CD4-positive, alpha-beta T cell treated with Interleukin-6 for 4 hours (primary cell): ENCODE results near the gene LCOR.

Source experiments
- DNase-seq: peaks from one replicate; pipeline ENCODE4 v3.0.0-alpha.2; 2020; ENCODE audit warnings: mixed read lengths

Gene LCOR

GRCh38 chr10:97037365-97038361 is 205.6 kb downstream of the LCOR start:
- peak; percentile 77 for DNase-seq

DNA sequence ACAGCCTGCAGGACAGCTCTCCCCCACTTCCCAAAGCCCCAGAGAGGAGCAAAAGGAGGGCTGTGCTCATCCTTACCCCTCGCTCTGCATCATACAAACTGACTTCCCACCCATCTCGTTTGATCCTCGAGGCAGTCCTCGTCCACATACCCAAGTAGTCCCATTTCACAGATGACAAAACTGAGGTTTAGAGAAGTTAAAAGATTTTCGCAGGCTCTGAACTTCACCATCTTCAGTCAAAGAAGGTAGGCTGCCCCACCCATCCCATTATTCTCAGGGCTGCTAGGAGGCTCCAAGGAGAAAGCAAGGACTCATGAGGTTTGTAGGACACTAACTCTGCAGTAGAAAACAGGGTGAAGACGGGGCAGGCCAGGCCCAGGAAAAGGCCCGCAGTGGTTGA is 206.6 kb downstream of the LCOR start:
- DNase-seq, result no peak

DNA sequence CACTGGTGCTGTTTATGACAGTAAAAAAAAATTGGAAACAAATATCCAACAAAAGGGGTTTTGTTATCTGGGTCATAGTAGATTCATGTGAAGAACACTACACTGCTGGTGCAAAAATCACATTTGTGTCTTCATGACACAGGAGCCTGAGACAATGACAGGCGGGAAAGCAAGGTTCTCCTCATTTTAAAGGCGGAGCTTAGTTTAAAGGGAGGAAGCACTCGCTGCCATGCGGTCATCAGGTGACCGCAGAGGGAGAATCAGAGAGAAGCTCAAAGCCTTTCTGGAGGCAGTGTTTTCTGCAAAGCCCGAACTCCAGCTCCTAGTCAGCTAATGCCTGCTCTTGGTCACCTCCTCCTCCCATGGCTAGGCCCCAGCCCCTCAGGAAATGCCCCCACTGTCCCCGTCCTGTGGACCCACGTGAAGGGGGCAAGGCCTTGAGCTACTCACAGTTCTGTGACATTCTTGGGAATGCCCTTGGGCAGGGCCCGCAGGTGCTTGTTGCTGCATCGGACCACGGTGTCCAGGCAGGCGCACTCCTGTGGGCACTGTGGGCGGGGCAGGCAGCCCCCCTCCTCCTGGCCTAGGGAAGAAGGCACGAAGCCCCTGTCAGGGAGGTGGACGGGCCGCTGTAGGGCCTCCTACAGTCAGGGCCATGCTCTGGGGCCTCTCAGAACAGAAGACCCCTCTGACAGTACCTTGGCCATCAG is 207.6 kb downstream of the LCOR start:
- no peak for DNase-seq

GRCh38 chr10:97040248-97040584 is 208.1 kb downstream of the LCOR start:
- DNase-seq, result no peak

DNA sequence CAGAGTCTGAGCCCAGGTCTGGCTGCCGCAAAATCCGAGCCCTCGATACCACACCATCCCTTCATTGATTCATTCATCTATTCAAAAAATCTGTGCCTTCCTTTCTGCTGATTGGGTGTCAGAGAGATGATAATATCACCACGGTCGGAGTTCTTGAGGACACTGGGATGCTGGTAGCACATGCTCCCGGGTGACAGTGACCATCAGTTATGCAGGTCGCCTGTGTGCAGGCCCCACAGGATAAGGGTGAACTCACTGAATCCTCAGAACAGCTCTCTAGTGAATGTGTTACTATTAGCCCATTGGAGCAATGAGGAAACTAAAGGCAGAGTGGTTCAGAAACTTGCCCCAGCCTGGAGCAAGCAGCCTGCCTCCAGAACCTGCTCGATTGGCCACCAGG is 208.6 kb downstream of the LCOR start:
- DNase-seq, result no peak

GRCh38 chr10:97042081-97042480 is 210.0 kb downstream of the LCOR start:
- DNase-seq, result no peak

DNA sequence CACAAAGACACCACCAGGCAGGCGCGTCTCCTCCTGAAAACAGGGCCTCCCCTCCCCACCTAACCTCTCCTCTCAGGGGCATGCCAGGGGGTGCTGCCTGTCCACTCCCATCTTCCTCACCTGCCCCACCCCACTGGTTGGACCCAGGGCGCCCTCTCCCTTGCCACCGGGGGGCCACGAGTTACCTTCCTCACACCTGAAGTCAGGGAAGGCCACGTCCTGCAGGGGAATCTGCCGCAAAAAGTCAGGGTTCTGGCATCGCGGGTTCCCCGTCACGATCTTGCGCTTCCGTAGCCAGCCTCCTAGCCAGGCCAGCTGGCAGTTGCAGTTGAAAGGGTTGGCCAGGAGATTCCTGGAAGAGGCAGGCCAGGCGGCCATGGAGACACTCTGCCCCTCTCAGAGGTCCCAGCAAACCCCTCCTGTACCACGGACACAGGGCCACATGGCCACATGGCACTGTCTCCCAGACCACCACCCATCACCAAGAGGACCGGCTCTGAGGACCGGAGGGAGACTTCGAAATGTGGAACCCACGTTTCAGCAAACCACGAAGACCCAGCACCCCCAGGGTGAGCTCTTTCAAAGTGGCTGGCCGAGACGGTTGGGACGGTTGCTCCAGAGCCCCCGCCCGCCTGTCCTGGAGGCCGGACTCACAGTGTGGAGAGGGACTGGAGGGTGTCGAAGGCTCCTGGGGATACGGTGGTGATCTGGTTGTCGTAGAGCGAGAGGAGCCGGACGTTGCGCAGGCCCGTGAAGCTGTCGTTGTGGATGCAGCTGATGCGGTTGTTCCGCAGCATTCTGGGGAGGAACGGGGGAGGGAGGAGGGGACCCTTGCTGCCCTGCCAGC is 210.8 kb downstream of the LCOR start:
- DNase-seq, result no peak

GRCh38 chr10:97043563-97043855 is 211.4 kb downstream of the LCOR start:
- DNase-seq, result no peak
